ENCODE data around the gene PRPF6.

Gene PRPF6

DNA sequence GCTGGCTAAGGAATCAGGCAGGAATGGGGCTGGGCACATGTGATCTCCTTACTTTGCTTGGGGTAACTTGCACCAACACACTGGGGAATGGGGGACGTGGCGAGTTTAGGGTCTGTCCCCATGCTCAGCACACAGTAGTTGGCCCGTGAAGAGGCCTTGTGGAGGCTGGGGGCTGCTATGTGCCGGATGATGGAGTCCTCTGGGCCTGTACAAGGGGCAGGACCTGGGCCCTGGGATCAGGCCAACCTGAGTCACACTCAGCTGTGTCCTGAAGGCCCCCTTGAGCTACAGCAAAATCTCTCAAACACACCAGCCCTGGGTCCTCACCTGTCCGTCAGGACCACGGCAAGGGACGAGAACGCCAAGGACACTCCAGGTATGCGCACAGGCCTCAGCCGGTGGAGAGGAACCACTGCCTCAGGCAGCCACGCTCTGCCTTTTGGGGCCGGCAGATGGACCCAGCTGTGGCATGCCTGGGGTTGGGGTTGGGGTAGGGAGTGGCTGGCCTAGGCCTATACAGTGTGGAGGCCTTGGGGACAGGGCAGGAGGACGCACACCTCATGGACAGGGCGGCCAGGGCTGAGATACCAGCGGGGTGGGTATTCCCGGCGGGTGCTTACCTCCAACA, 35.8 kb upstream of the PRPF6 start:
- DNase-seq (ENCODE audit: low read depth), result no peak

GRCh38 chr20:63945921-63946920, 34.7 kb upstream of the PRPF6 start:
- DNase-seq (ENCODE audit: low read depth), result no peak

GRCh38 chr20:63946986-63947637, 33.8 kb upstream of the PRPF6 start:
- DNase-seq (ENCODE audit: low read depth), result no peak

GRCh38 chr20:63947638-63948456, 33.1 kb upstream of the PRPF6 start:
- DNase-seq (ENCODE audit: low read depth), result no peak

DNA sequence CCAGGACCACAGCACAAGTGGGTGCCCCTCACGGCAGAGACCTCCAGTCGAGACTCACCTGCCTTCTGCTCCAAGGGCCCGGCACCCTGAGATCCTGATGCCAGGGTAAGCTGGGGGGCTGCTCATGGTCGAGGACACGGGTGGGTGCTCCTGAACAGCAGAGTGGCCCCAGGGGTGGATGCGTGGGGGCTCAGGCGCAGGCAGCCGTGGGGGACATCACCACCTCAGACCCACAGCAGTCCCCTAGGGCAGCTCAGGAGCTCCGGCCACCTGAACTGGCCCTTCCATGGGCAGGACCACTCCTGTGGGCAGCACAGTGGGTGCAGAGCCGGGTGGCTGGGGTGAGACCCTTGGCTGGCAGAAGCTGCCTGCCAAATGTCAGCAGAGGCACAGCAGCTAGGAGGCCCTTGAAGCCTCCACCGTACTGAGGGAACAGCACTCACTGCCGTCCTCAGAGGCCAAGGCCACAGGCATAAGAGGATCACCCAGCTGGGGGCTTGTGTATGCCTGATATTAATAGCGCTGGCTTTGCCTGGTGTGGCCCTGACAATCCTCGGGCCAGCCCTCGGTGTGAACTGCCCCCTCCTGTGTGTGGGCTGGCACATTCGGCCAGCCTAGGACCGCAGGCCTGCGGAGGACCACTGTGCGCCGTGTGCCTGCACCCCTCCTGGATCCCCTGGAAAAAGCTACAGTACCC, 30.1 kb upstream of the PRPF6 start:
- no peak for DNase-seq (ENCODE audit: low read depth)

DNA sequence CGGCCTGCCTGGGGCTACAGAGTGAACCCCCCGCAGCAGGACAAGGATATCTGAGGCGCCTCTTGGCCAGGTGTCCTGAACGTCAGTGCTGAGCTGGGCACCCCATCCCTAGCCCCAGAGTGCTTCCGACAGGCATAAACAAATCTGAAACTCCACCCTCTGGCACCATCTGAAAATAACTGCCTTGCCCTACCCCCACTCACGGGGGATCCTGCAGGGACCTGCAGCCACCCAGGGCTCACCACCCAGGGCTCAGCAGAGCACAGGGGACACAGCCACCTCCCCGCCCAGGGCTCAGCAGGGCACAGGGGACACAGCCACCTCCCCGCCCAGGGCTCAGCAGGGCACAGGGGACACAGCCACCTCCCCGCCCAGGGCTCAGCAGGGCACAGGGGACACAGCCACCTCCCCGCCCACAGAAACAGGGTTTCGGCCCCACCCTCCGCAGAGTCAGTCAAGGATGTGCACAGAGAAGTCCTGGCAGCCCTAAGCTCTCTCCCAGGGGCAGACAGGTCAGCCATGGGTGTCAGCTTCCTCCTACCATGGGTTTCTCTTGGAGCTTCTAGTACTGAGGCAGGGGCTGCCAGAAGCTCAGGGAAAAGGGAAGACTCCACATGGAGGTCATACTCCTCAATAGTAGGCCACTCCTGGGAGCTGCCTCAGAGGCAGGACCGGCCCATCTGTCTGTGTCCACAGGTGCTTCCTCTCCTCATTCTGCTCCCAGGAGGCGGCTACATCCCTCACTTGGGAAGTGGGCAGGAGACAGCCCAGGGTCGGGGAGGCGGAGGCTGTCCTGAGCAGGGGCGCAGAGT, 29.3 kb upstream of the PRPF6 start:
- DNase-seq (ENCODE audit: low read depth), result no peak

GRCh38 chr20:63952210-63952535, 28.8 kb upstream of the PRPF6 start:
- DNase-seq (ENCODE audit: low read depth), result no peak

- no peak for DNase-seq (ENCODE audit: low read depth)
Observed at GRCh38 chr20:63952769-63953168, 28.2 kb upstream of the PRPF6 start.

GRCh38 chr20:63953764-63954429, 27.0 kb upstream of the PRPF6 start:
- DNase-seq (ENCODE audit: low read depth), result no peak

- no peak for DNase-seq (ENCODE audit: low read depth)
Observed at GRCh38 chr20:63955281-63955826, 25.6 kb upstream of the PRPF6 start.

GRCh38 chr20:63955827-63956663, 24.9 kb upstream of the PRPF6 start, which contains the start of gene UCKL1:
UCKL1 (minus strand) TSS chr20:63956416; CDS start chr20:63956372, 44 bp downstream.
- peak; percentile 66 for DNase-seq (ENCODE audit: low read depth)

GRCh38 chr20:63956664-63957003, 24.3 kb upstream of the PRPF6 start:
- no peak for DNase-seq (ENCODE audit: low read depth)

DNA sequence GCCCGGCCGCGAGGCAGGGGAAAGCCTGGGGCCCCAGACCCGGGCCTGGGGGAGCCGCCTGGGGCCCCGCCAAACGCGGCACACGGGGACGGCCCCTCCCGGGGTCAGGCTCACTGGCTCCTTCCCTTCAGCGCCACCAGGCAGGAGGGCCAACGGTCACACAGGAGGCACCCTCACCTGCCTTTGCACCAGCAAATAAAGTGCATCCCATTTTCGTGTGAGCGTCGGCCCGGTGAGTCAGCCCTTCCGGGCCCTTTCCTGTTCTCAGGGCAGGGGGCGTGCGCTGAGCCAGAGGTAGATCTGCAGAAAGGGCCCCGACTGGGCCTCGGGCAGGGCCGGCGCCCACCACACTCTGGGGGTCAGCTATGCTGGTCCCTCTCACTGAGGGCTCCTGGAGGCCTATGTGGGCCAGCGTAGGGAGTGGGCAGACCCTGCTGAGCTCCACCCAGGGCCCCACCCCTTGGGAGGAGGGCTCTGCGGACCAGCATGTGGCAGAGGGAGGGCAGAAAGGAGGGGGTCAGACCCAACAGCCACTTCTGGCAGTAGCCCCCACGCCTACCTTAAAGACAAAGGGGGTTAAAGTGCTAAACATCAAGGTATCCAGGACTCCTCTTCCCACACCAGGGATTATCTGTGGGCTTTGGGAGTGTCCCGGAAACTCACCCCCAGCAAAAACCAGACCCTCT, 23.8 kb upstream of the PRPF6 start:
- no peak for DNase-seq (ENCODE audit: low read depth)

DNA sequence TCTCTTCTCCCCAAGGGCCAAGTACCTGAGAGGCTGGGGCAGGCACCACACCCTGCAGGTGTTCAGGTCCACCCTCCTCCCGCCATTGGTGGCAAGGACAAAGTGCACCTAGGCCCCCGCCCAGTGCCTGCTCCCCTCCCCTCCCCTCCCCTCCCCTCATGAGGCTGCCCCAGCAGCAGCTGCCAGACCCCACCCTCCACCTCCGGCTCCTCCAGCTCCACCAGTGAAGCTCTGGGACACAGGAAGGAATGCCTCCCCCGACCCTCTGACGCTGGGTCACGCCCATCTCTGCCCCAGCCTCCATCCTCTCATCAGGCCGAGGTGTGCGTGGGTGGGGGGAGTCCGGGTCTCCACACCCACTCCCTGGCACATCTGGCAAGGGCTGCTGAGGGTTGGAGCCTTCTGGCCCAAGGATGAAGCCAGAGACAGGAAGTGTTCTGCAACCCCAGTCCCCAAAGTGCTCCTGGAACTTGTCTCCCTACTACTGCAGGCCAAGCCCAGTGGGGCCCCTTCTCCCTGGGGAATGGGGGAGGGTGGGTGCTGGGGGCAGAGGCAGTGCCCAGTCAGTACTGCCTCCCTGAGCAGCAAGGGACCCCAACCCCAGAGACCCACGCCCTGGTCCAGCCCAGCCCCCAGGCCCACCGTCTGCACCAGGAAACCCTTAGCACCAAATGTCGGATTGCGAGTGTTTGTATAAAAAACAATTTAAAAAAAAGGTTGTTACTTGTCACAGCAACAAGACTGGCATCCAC, 23.1 kb upstream of the PRPF6 start:
- no peak for DNase-seq (ENCODE audit: low read depth)

DNA sequence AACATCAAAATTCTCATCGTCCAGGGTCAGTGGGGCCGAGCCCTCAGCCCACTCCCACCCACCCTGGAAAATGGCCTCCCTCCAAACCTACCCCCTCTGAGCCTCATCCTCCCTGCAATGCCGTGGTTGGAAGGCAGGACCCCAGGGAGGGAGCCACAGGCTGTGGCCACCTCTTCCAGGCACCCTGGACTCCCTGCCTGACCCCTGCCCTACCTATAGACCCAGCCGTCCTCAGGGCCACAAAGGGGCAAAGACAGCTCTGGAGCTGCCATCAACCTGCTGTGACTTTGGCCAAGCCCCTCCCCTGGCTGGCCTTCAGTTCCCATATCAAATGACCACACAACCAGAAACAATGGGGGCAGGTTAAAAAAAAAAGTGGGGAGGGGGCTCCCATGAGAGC, 22.5 kb upstream of the PRPF6 start:
- DNase-seq (ENCODE audit: low read depth), result no peak

DNA sequence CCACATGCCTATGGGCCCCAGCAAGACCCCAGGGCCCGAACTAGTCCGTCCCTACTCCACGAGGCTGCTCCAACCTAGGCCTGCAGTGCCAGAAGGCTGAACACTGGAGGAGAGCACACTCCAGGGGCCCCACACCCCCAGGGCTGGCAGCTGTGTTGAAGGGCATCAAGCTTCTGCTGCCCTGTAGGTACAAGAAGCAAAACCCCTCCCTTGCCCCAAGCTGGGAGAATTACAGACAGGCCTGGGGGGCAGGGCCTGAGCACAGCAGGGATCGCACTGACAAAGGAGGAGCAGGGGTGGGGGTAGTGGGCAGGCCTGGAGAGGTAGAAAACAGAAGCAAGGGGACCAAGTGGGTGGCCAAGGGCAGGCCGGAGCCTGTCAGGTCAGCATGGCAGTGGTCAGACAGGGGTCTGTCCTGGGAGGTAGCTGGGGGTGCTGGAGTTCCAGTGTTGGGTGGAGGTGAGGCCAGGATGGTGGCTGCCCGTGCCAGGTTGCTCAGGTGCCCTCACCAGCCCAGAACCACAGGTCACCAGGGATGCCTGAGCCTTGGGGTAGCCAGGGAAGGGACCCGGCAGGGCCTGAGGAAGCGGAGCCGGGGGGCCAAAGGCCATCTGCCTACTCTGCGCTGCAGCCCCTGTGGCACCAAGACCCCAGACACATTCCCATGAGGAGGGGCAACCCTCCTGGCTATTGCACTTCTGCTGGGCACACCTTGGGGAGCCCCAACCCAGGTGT, 21.8 kb upstream of the PRPF6 start:
- no peak for DNase-seq (ENCODE audit: low read depth)

DNA sequence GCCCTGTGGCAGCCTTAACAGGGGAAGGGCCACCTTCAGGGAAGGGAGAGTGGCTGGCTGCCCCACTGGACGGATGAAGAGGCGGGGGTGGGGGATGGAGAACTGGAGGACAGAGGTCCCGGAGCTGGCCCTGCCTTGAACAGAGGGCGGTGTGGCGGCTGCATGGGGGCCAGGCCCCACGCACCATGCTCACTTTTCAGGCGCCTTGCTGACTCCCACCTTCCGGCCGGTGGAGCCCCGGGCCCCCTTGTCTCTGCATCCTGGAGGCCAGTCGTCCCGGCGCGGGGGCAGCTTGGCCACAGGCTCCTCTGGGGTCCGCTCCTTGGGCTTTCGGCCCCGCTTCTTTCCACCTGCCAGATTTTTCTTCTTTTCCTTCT, 21.2 kb upstream of the PRPF6 start:
- DNase-seq (ENCODE audit: low read depth), result no peak

Measured in HS-27A (cell line).